Activated T-cell treated with anti-CD3 and anti-CD28 coated beads, Interleukin-2, amount 50 U/mL, for 4 hours (primary cell): ENCODE data around the gene HS6ST2. TPM values are rescaled to one million over a fixed set of nuclear protein-coding genes. Genes with fewer than 3 reads are reported as not detected.

Source experiments
- ATAC-seq, 2 donors: fragments of 200-7000 bp; cut with Tn5 transposase; one replicate each; pipeline ENCODE4 v1.10.0; 2021
- DNase-seq: peaks from one replicate; pipeline ENCODE4 v3.0.0-alpha.2; 2020
- H3K27me3 Mint-ChIP-seq: one replicate; pipeline ENCODE4 v1.8.0; 2021; ENCODE audit warnings: low read depth, mixed read lengths
- H3K36me3 Mint-ChIP-seq: one replicate; pipeline ENCODE4 v1.8.0; 2022; ENCODE audit warnings: mixed read lengths; ENCODE audit not compliant: insufficient read depth
- H3K4me1 Mint-ChIP-seq: one replicate; pipeline ENCODE4 v1.8.0; 2021; ENCODE audit warnings: low read depth, mixed read lengths
- H3K4me3 Mint-ChIP-seq: one replicate; pipeline ENCODE4 v1.8.0; 2021; ENCODE audit warnings: mild to moderate bottlenecking, moderate library complexity, mixed read lengths
- H3K9me3 Mint-ChIP-seq: one replicate; pipeline ENCODE4 v1.8.0; 2021; ENCODE audit warnings: mixed read lengths
- total RNA-seq, 3 donors: library from RNA; stranded (reverse); gene quantifications; one replicate each; pipeline ENCODE4 v1.2.1, GENCODE V29; 2021

Gene HS6ST2
- total RNA-seq, 3 donors from 2014 or later, result 0.63 to 1.4 (median 0.89) TPM

DNA sequence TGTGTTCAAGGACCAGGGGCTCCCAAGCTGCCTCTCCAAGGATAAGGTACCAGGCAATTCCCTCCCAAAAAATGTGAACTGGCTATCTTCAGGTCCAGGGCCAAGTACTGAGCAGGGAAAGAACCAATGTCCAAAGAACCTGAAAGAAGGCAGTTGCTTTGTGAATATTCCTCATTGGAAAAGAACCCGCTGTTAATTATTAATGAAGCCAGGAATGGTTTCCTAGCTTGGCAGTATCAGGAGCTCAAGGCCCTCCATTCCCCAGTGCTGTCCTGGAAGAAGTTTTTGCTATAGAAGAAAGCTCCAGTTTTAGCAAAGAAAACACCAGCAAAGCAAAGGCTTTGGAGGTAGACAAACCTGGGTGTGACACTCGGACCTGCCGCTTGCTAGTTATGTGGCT lies 339.6 kb downstream of the HS6ST2 start:
- H3K27me3 Mint-ChIP-seq, result no peaks in the 10 kb centered on the region
- H3K9me3 Mint-ChIP-seq, result no peaks in the 10 kb centered on the region
- ATAC-seq (no peak), DNase-seq (no peak)
- no peaks in the 10 kb centered on the region for H3K36me3 Mint-ChIP-seq
- H3K4me3 Mint-ChIP-seq, result no peak overlapping the region
- H3K4me1 Mint-ChIP-seq, result peaks cover 3% of the 10 kb centered on the region

DNA sequence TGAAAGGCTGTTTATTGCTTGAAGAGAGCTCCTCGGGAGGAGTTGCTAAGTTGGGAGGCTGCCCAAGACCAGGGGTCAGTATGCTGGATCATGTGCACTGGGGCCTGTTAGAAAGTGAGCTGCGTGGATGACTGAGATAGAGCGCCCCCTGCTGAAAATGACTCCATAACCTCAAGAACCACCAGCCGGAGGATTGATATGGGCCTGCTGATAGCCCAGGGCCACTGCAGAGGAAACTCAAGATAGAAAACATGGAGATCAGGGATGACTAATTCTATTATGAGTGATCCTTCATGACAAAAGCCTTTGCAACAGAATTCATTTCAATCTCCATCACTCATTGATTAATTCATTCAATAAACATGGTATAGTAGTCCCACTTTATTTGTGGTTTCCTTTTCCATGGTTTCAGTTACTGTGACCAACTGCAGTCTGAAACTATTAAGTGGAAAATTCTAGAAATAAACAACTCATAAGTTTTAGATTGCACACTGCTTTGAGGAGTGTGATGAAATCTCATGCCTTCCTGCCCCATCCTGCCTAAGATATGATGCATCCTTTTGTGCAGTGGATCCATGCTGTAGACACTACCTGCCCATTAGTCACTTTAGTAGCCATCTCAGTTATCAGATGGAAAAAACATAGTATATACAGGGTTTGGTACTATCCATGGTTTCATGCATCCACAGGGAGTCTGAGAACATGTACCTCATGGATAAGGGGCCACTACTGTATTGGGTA lies 342.9 kb downstream of the HS6ST2 start:
- Mint-ChIP-seq H3K9me3 (no peaks in the 10 kb centered on the region), H3K4me3 (no peak overlapping the region), H3K36me3 (no peaks in the 10 kb centered on the region), H3K4me1 (no peaks in the 10 kb centered on the region), H3K27me3 (no peaks in the 10 kb centered on the region)
- ATAC-seq, result peak; percentile 58 to 60
- peak; percentile 27 for DNase-seq

DNA sequence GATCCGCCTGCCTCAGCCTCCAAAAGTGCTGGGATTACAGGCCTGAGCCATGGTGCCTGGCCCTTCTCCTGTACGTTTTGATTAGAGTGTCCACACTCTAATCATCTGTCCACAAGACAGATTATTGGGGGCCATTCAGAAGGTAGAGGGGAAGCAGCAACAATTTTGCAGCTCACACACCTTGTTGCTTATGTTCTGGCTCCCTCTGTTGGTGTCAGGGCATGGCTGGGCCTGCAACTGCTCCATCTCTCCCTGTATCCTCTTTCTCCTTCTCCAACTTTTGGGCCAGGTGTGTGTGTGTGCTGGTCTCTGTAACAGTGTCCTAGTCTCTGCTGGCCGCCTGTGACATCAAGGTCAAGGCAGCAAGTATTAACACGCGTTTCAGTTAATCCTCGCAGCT lies 344.1 kb downstream of the HS6ST2 start:
- no peaks in the 10 kb centered on the region for H3K4me1 Mint-ChIP-seq
- H3K9me3 Mint-ChIP-seq, result no peaks in the 10 kb centered on the region
- H3K4me3 Mint-ChIP-seq, result no peak overlapping the region
- DNase-seq, result no peak
- no peaks in the 10 kb centered on the region for H3K27me3 Mint-ChIP-seq
- H3K36me3 Mint-ChIP-seq, result no peaks in the 10 kb centered on the region
- ATAC-seq, result no peak

DNA sequence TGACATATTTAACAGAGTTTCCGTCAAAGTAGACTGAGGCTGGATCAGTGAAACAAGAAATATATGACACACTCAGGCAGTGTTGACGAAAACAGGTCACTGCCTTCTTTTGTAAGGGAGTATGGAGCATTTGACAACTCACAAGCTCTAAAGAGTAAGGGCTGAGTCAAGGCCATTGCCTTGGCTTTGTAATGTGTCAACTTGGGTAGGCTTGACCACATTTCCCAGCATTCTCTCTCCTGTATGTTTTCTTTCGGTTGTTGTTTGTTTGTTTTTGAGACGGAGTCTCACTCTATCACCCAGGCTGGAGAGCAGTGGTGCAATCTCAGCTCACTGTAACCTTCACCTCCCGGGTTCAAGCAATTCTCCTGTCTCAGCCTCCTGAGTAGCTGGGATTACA lies 344.6 kb downstream of the HS6ST2 start:
- Mint-ChIP-seq H3K27me3 (no peaks in the 10 kb centered on the region), H3K4me1 (no peaks in the 10 kb centered on the region), H3K4me3 (no peak overlapping the region), H3K9me3 (no peaks in the 10 kb centered on the region), H3K36me3 (no peaks in the 10 kb centered on the region)
- DNase-seq (no peak), ATAC-seq (no peak)

DNA sequence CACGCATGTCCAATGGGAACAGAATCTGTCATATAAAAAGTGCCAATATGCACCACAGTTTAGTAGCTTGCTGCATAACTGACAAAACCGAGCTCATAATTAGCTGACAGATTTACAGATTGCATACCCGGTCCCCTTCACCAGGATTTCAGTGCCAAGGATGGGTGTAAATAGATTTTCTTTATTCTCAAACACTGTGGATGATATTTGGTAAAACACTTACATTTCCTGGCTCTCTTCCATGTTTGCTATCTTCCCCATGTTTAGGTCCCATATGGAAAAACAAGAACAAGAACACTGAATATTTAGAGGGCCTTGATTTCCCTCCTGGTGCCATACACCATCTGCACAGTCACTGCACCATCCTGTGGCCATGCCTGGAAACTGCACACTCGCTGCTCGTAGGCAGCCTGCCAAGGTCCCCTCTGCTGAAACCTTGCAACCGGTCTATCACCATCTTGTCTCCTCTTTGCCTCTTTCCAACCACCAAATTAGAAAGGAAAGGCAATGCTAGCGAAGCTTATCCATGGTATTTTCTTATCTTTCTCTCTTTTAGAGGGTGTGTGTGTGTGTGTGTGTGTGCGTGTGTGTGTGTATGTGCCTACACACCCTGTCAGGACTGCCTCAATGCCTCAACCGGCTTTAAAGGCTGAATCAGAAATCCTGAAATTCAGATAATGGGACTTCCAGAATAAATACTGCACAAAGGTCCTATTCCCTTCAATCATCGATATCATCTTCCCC lies 345.4 kb downstream of the HS6ST2 start:
- Mint-ChIP-seq H3K9me3 (no peaks in the 10 kb centered on the region), H3K4me1 (no peaks in the 10 kb centered on the region), H3K4me3 (no peak overlapping the region), H3K36me3 (no peaks in the 10 kb centered on the region), H3K27me3 (no peaks in the 10 kb centered on the region)
- DNase-seq (peak; percentile 18), ATAC-seq (peak in 1 of 2 donors; percentile 63)

DNA sequence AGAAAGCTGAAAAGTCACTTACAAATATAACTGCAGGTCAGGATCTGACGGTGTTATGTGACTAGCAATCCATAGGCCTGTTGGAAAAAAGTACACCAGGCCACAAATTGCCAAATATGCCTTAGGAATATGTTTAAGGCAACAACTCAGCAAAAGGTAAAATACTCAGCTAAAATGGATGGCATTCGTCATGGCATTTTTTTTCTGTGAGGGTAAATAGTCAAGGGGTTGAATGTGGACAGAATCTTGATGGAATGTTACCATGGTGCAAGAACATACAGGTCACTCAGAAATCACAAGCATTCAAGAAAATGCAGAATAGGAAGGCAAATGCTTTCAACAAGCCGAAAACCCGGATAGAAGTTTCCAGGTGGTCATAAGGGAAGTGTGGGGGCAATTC lies 347.9 kb downstream of the HS6ST2 start:
- DNase-seq, result no peak
- Mint-ChIP-seq H3K4me1 (no peaks in the 10 kb centered on the region), H3K4me3 (no peak overlapping the region), H3K9me3 (no peaks in the 10 kb centered on the region), H3K27me3 (no peaks in the 10 kb centered on the region), H3K36me3 (no peaks in the 10 kb centered on the region)
- ATAC-seq, result no peak

DNA sequence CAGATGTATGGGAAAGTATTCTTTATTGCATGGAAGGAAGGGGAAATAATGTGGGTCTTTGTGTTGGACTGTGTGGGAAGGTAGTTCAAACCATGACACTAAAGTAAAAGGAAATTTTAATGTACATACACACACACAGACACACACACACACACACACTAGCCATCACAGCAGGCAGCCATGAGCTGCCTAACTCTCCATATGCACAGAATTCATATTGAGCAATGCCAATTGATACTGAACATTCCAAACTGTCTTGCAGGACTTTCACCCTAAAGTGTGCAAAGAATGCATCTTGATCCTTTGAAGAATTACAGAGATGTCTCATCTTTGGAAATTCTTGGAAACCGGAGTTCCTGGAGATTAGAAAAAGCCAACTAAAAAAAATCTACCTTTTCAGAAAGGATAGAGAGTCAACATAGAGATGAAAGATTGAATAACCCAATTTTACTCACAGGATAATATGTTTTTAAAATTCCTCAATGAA lies 349.0 kb downstream of the HS6ST2 start:
- no peaks in the 10 kb centered on the region for H3K36me3 Mint-ChIP-seq
- ATAC-seq (no peak), DNase-seq (no peak)
- no peaks in the 10 kb centered on the region for H3K9me3 Mint-ChIP-seq
- no peak overlapping the region for H3K4me3 Mint-ChIP-seq
- H3K4me1 Mint-ChIP-seq, result no peaks in the 10 kb centered on the region
- H3K27me3 Mint-ChIP-seq, result no peaks in the 10 kb centered on the region

DNA sequence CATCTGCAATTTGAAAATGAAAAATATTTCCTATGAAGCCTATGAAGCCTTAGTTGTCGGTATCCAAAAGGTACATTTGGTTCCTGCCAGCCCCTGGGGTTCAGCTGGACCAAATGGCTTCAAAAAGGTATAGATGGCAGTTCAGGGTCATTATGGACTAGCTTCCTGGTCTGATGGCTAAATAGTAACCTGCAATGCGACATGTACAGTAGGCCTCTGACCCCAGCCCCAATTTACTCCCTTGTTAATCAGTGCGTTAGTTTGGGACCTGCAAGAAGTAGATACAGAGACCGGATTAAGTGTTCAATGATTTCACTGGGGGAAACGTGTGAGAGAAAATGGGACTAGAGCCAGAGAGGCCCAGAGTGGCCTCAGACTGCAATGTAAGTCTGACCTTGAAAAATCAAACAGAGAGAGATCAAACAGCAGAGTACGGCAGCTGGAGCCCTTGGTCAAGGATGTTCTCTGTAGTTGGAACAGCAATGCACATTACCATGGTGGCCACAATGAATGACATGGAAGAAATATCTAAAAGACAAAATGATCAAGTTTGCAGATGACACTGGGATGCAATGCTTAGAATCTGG lies 354.6 kb downstream of the HS6ST2 start:
- Mint-ChIP-seq H3K4me3 (no peak overlapping the region), H3K27me3 (no peaks in the 10 kb centered on the region), H3K36me3 (no peaks in the 10 kb centered on the region), H3K9me3 (no peaks in the 10 kb centered on the region), H3K4me1 (no peaks in the 10 kb centered on the region)
- ATAC-seq, result no peak
- DNase-seq, result no peak

DNA sequence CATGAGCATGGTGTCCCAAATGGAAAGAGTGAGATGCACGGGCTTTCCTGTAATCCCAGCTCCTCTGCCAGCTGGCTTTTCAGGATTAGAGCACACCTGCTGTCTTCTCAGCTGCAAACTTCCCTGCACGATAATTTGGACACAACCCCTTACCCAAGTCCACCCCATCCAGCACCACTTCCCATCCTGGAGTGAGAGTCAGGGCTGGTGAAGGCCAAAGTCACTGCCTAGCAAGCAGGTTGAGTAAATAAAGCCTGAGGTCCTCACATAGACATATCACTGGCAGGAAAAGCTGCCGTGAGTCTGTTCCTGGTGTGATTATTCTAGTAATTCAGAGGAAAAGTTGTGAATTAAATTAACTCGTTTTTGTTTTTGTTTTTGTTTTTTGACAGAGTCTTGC lies 355.7 kb downstream of the HS6ST2 start:
- H3K36me3 Mint-ChIP-seq, result no peaks in the 10 kb centered on the region
- no peaks in the 10 kb centered on the region for H3K27me3 Mint-ChIP-seq
- no peak for DNase-seq
- ATAC-seq, result no peak
- no peaks in the 10 kb centered on the region for H3K4me1 Mint-ChIP-seq
- no peaks in the 10 kb centered on the region for H3K9me3 Mint-ChIP-seq
- H3K4me3 Mint-ChIP-seq, result no peak overlapping the region

DNA sequence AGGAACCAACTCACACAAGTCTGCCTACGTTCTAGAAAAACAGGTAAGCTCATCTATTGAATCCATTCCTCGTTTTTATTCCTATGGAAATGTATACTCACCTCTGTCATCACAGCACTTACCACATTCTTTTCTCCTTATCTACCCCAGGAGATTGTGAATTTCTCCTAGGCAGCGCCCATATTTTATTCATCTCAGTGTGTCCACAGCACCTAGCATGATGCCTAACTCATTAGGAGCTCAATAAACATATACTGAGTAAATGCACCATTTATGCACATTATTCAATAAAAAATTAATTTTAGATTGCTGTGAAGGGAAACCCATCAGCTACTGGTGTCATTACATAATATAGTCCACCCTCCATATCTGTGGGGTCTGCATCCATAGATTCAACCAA lies 363.4 kb downstream of the HS6ST2 start:
- Mint-ChIP-seq H3K4me1 (no peaks in the 10 kb centered on the region), H3K9me3 (no peaks in the 10 kb centered on the region), H3K4me3 (no peak overlapping the region), H3K27me3 (no peaks in the 10 kb centered on the region), H3K36me3 (no peaks in the 10 kb centered on the region)
- no peak for ATAC-seq
- DNase-seq, result no peak

DNA sequence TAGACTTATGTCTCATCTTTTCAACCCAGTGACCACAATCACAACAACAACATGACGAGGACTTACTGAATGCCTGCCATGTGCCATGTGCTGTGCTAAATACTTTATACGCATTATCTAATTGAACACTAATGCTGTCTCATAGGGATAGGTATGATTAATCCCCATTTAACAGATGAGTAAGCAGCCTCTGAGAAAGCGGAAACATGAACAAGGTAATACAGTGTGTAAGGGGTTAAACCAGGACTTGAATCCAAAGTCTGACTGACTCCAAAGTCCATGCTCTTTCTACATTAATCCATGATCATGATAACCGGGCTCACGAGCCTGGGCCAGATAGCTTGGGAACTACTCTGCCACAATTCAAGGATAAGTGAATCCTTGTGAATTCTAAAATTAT lies 364.3 kb downstream of the HS6ST2 start:
- Mint-ChIP-seq H3K4me1 (no peaks in the 10 kb centered on the region), H3K9me3 (no peaks in the 10 kb centered on the region), H3K27me3 (no peaks in the 10 kb centered on the region), H3K36me3 (no peaks in the 10 kb centered on the region), H3K4me3 (no peak overlapping the region)
- no peak for DNase-seq
- no peak for ATAC-seq

DNA sequence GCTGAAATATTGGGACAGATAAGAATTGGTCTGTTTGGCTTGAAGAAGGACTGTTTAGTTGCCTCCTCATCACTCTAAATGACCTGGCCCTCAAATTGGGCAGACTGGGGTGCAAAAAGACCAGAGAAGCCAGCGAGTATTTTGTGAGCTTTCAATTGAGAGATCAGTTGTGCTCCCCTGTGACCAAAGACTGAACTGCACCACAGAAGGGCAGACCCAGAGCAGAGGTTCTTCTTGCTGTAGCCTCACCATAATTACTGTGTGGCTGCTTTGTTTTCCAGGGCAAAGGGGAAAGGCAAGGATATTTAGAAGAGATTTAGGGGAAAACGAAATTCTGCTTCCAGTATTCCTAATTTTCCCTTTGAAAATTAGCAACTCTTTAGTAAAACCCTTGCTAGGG lies 365.5 kb downstream of the HS6ST2 start:
- no peak for DNase-seq
- Mint-ChIP-seq H3K9me3 (no peaks in the 10 kb centered on the region), H3K4me3 (no peak overlapping the region)

DNA sequence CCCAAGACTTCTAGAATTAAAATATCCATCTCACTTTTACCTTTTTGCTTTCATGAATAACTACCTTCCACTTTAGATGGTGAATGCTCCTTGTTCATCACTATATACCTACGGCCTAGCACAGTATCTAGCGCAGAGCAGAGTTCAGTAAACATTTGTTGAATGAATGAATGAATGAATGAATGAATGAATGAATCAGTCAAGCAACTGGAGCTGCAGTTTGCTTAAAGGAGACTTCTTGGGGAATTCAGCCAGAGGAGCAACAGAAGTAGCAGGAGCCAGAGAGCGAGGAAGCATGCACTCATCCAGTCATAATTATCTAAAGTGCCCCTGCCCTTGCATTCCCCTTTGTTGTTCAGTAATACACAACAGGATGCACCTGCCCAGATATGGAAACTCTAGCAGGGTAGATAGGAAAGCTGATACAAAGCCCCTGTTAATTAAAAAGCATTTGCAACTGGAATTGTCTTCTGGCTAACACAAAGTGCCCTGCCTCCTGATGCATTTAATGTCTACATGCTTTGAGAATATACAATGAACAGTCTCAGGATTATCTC lies 366.6 kb downstream of the HS6ST2 start:
- no peak for ATAC-seq
- Mint-ChIP-seq H3K4me3 (no peak overlapping the region), H3K9me3 (no peaks in the 10 kb centered on the region)

More for the DNA sequence above, 365.5 kb downstream of the HS6ST2 start:
- no peaks in the 10 kb centered on the region for H3K27me3 Mint-ChIP-seq
- no peaks in the 10 kb centered on the region for H3K4me1 Mint-ChIP-seq
- H3K36me3 Mint-ChIP-seq, result no peaks in the 10 kb centered on the region
- ATAC-seq, result no peak

DNA sequence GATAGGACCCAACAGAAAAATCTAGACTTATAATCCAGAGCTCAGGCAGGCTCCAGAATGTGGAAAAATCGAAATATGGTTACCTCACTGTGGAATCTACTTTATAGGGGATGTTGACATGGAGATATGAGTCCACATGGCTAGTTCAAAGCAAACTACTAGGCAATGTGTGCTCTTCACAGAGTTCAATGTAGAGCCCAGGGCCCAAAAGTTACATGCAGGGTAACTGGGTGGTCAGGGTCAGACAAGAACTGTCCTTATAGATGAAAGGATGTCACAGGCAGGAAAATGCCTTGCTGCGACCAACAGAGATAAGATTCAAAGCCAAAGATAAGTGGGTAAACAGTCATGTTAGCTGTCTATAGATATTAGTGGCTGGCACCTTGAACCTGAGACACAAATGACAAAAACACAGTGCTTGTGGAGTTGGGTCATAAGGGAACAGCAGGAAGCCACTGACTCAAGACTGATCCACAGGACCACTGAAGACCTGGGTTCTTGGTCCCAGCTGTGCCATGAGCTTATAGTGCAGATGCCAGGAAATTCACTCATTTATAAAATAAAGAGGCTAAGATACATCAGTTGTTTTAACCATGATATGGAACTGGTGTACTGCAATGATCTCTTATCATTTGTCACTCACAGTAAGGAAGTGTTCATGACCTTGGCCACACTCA lies 367.9 kb downstream of the HS6ST2 start:
- Mint-ChIP-seq H3K4me3 (no peak overlapping the region), H3K9me3 (no peaks in the 10 kb centered on the region), H3K27me3 (no peaks in the 10 kb centered on the region), H3K4me1 (no peaks in the 10 kb centered on the region), H3K36me3 (no peaks in the 10 kb centered on the region)
- no peak for ATAC-seq
- DNase-seq, result no peak

More for the DNA sequence above, 366.6 kb downstream of the HS6ST2 start:
- H3K36me3 Mint-ChIP-seq, result no peaks in the 10 kb centered on the region
- no peaks in the 10 kb centered on the region for H3K27me3 Mint-ChIP-seq
- no peak for DNase-seq
- H3K4me1 Mint-ChIP-seq, result no peaks in the 10 kb centered on the region
